A549 (cell line): ENCODE measurements around the gene FIS1.
A peak's percentile ranks its signal among the peaks of the same experiment; 100 is the strongest.

Experiments
- MAZ ChIP-seq: fragments of 150-350 bp; IDR thresholded peaks from 2 replicates; pipeline ENCODE4 v1.6.1; 2014; ENCODE audit warnings: antibody characterized with exemption, low read depth, low read length, borderline replicate concordance
- RAD21 ChIP-seq, 2 experiments: fragments of >200 bp in 1 of 2; sonication (Bioruptor Twin) in 1 of 2; formaldehyde crosslinking in 1 of 2; IDR thresholded peaks in 1 of 2; conservative IDR thresholded peaks in 1 of 2; 2 replicates in 1 of 2; 3 replicates in 1 of 2; pipeline ENCODE4 v1.6.1; 2012 to 2018; ENCODE audit warnings: inconsistent platforms in 1 of 2
- RFX5 ChIP-seq: fragments of 450-650 bp; IDR thresholded peaks from 2 replicates; pipeline ENCODE4 v1.7.1; 2014; ENCODE audit warnings: antibody characterized with exemption, mild to moderate bottlenecking, moderate library complexity
- TF ChIP-seq, protein P1 (sequence below): fragments of >200 bp; sonication (Bioruptor Twin); formaldehyde crosslinking; IDR thresholded peaks from 3 replicates; pipeline ENCODE4 v1.5.1; 2016
- TF ChIP-seq, protein P2 (sequence below): IDR thresholded peaks from 2 replicates; pipeline ENCODE4 v1.6.1; 2012

DNA sequence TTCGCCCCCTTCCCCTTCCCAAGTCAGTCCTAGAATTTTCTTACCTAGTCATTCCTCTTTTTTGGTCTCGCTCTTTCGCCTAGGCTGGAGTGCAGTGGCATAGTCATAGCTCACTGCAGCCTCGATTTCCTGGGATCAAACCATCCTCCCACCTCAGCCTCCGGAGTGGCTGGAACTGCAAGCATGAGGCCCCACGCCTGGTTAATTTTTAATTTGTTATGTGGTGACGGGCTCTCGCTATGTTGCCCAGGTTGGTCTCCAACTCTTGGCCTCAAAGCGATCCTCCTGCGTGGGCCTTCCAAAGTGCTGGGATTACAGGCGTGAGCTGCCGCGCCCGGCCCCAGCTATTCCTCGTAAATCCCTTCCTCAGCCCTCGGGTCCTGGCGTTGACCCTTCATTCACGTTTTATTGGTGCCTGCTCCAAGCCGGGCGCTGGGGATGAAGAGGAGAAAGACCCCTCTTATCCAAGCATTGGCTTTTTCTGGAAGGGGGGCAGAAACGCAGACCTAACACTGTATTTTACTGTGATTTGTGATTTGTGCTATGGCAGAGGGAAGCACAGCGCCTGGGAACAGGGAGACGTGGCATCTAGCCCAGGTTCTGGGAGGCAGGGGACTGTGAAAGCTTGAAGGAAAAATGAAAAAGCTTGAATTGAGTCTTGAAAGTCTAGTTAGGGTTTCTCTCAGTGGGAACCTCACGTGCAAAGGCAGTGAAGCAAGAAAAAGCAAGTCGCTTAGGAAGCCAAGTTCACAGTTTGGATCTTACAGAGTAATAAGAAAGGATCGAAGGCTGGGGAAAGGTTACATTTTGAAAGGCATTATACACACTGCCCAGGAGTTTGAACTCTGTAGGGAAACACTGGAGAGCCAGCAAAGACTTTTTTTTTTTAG, 26.4 kb downstream of the FIS1 start:
- TF ChIP-seq, protein P1, sequence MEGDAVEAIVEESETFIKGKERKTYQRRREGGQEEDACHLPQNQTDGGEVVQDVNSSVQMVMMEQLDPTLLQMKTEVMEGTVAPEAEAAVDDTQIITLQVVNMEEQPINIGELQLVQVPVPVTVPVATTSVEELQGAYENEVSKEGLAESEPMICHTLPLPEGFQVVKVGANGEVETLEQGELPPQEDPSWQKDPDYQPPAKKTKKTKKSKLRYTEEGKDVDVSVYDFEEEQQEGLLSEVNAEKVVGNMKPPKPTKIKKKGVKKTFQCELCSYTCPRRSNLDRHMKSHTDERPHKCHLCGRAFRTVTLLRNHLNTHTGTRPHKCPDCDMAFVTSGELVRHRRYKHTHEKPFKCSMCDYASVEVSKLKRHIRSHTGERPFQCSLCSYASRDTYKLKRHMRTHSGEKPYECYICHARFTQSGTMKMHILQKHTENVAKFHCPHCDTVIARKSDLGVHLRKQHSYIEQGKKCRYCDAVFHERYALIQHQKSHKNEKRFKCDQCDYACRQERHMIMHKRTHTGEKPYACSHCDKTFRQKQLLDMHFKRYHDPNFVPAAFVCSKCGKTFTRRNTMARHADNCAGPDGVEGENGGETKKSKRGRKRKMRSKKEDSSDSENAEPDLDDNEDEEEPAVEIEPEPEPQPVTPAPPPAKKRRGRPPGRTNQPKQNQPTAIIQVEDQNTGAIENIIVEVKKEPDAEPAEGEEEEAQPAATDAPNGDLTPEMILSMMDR, result no peak
- TF ChIP-seq, protein P2, sequence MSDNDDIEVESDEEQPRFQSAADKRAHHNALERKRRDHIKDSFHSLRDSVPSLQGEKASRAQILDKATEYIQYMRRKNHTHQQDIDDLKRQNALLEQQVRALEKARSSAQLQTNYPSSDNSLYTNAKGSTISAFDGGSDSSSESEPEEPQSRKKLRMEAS, result peak; percentile 27; the same call in 1 of the 2 replicates
- TF ChIP-seq MAZ (no peak), RAD21 (conservative IDR thresholded peaks at IDR 0.05 in 1 of 2, IDR thresholded peaks at IDR 0.05 in 1 of 2) (no peak), RFX5 (no peak)
